Measurements from ENCODE around the gene SMAD3.

Gene SMAD3

DNA sequence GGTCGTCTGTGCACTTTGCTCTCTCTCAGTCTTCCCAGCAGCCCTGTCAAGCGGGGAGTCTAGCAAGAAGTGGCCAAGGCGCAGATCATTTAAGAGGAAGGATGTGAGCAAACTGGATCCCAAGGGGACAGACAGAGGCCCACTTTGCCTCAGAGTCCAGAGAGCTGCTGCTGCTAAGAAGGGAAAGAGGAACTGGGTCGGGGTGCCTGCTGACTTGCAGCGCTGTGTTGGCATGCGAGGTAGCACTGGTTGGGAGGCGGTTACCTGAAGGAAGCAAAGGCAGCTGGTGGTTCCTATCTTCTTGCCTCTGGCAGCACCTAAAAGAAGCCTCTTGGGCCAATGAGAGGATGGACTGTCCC lies 28.1 kb downstream of the SMAD3 start:
- Histone ChIP-seq H4K20me1 (ENCODE audit: insufficient read depth, low read length) (no peaks in the 10 kb centered on the region), H3K4me1 (ENCODE audit: insufficient read depth, low read length) (no peaks in the 10 kb centered on the region), H3K4me2 (ENCODE audit: insufficient read depth, low read length) (no peak overlapping the region), H3K27me3 (ENCODE audit: insufficient read depth, low read length, poor library complexity) (peaks cover 13% of the 10 kb centered on the region), H3K4me3 (ENCODE audit: low read depth in 1 of 2, low read length in 2 of 2) (no peak overlapping the region), H3K27ac (ENCODE audit: low read length) (no peak overlapping the region), H3K36me3 (ENCODE audit: insufficient read depth, low read length) (no peaks in the 10 kb centered on the region), H2AFZ (ENCODE audit: low read depth, low read length) (no peak overlapping the region), H3K79me2 (ENCODE audit: insufficient read depth, low read length) (no peaks in the 10 kb centered on the region), H3K9ac (ENCODE audit: low read depth, low read length) (no peak overlapping the region), H3K9me3 (ENCODE audit: insufficient read depth, low read length, severe bottlenecking) (no peaks in the 10 kb centered on the region)
- TF ChIP-seq, protein P1, sequence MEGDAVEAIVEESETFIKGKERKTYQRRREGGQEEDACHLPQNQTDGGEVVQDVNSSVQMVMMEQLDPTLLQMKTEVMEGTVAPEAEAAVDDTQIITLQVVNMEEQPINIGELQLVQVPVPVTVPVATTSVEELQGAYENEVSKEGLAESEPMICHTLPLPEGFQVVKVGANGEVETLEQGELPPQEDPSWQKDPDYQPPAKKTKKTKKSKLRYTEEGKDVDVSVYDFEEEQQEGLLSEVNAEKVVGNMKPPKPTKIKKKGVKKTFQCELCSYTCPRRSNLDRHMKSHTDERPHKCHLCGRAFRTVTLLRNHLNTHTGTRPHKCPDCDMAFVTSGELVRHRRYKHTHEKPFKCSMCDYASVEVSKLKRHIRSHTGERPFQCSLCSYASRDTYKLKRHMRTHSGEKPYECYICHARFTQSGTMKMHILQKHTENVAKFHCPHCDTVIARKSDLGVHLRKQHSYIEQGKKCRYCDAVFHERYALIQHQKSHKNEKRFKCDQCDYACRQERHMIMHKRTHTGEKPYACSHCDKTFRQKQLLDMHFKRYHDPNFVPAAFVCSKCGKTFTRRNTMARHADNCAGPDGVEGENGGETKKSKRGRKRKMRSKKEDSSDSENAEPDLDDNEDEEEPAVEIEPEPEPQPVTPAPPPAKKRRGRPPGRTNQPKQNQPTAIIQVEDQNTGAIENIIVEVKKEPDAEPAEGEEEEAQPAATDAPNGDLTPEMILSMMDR (IDR thresholded peaks at IDR 0.05; ENCODE audit: borderline replicate concordance, extremely low read depth, low read length, poor library complexity, severe bottlenecking): no peak
- no peak for TF ChIP-seq EZH2 (IDR thresholded peaks at IDR 0.05; ENCODE audit: borderline replicate concordance, low read depth, low read length, severe bottlenecking)
- no peak for ATAC-seq (ENCODE audit: insufficient read depth, low read depth)
- no peak for DNase-seq

DNA sequence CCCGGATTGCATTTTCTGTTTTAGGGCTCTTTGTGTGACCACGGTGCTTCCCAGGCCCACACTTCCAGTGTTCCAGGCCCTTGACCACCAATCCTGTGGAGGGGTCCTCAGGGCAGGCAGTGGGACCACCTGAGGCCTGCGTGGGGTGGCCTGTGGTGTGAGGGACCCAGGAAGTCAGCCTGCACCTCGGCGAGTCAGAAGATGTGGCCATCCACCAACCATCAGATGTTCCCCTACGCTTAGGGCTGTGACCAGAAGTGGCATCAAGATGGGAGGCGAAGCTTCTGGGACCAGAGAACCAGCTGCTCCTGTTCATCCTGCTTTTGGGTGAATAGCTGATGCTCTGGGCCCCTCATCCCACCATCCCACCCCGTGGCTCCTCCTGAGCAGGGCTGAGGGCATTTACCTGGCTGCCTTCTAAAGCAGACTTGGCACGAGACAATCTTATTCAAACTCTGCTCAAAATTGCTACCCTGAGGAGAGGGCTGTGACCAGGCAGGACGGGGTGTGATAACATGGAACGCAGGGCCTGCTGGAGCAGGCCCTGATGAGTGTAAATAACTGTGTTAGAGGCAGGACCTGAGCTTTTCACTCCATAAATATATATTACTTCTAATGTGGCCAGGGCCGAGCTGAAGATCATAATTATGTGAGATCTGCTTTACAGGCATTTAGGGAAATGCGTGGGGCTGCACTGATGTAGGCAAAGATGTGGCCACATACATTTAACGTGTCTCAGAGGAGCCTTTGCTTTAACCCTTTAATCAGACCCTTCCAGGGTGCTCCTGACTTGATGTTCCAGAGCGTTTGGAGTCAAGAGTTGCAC lies 28.8 kb downstream of the SMAD3 start:
- ATAC-seq (ENCODE audit: insufficient read depth, low read depth) (no peak), DNase-seq (no peak)
- Histone ChIP-seq H4K20me1 (ENCODE audit: insufficient read depth, low read length) (no peaks in the 10 kb centered on the region), H3K27me3 (ENCODE audit: insufficient read depth, low read length, poor library complexity) (peaks cover 12% of the 10 kb centered on the region), H3K4me2 (ENCODE audit: insufficient read depth, low read length) (no peak overlapping the region), H3K27ac (ENCODE audit: low read length) (no peak overlapping the region), H3K4me1 (ENCODE audit: insufficient read depth, low read length) (no peaks in the 10 kb centered on the region), H3K9me3 (ENCODE audit: insufficient read depth, low read length, severe bottlenecking) (no peaks in the 10 kb centered on the region), H3K36me3 (ENCODE audit: insufficient read depth, low read length) (no peaks in the 10 kb centered on the region), H3K79me2 (ENCODE audit: insufficient read depth, low read length) (no peaks in the 10 kb centered on the region), H3K4me3 (ENCODE audit: low read depth in 1 of 2, low read length in 2 of 2) (no peak overlapping the region), H3K9ac (ENCODE audit: low read depth, low read length) (no peak overlapping the region), H2AFZ (ENCODE audit: low read depth, low read length) (no peak overlapping the region)
- TF ChIP-seq EZH2 (IDR thresholded peaks at IDR 0.05; ENCODE audit: borderline replicate concordance, low read depth, low read length, severe bottlenecking): no peak
- TF ChIP-seq, protein P1 (IDR thresholded peaks at IDR 0.05; ENCODE audit: borderline replicate concordance, extremely low read depth, low read length, poor library complexity, severe bottlenecking): no peak

DNA sequence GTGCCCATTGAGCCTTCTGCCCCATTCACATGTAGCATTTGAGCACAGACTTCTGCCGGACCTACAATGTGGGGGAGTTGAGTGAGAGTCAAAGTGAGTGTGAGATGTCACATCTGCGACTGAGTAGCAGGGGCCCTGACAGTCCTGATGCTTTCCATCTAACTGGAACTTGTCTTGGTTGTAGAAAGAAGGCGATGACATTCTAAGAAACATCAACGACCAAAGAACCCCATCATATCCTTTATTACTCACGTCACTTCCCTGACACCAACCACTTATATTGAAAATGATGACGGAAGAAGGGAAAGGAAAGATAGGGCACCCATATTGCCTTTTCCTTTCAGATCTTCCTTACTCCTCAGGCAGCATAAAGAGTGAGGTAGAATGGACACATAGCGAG lies 30.5 kb downstream of the SMAD3 start:
- no peak overlapping the region for H3K4me2 ChIP-seq (ENCODE audit: insufficient read depth, low read length)
- no peak overlapping the region for H2AFZ ChIP-seq (ENCODE audit: low read depth, low read length)
- H3K27me3 ChIP-seq (ENCODE audit: insufficient read depth, low read length, poor library complexity): peaks cover 5% of the 10 kb centered on the region
- H3K79me2 ChIP-seq (ENCODE audit: insufficient read depth, low read length): no peaks in the 10 kb centered on the region
- H3K4me1 ChIP-seq (ENCODE audit: insufficient read depth, low read length): no peaks in the 10 kb centered on the region
- no peaks in the 10 kb centered on the region for H3K36me3 ChIP-seq (ENCODE audit: insufficient read depth, low read length)
- ATAC-seq (ENCODE audit: insufficient read depth, low read depth): no peak
- H3K9ac ChIP-seq (ENCODE audit: low read depth, low read length): no peak overlapping the region
- DNase-seq: no peak
- H4K20me1 ChIP-seq (ENCODE audit: insufficient read depth, low read length): no peaks in the 10 kb centered on the region
- H3K27ac ChIP-seq (ENCODE audit: low read length): no peak overlapping the region
- no peaks in the 10 kb centered on the region for H3K9me3 ChIP-seq (ENCODE audit: insufficient read depth, low read length, severe bottlenecking)
- TF ChIP-seq EZH2 (IDR thresholded peaks at IDR 0.05; ENCODE audit: borderline replicate concordance, low read depth, low read length, severe bottlenecking): no peak
- TF ChIP-seq, protein P1 (IDR thresholded peaks at IDR 0.05; ENCODE audit: borderline replicate concordance, extremely low read depth, low read length, poor library complexity, severe bottlenecking): no peak
- no peak overlapping the region for H3K4me3 ChIP-seq (ENCODE audit: low read depth in 1 of 2, low read length in 2 of 2)
